ENCODE data around the gene PARD3. TPM values are rescaled to one million over a fixed set of nuclear protein-coding genes. Genes with fewer than 3 reads are reported as not detected.

Gene PARD3
- total and polyA plus RNA-seq, 2 donors (not counting 3 experiments of a cell fraction or from before 2014, with no cell fraction given), result 7.3 to 24.1 TPM

DNA sequence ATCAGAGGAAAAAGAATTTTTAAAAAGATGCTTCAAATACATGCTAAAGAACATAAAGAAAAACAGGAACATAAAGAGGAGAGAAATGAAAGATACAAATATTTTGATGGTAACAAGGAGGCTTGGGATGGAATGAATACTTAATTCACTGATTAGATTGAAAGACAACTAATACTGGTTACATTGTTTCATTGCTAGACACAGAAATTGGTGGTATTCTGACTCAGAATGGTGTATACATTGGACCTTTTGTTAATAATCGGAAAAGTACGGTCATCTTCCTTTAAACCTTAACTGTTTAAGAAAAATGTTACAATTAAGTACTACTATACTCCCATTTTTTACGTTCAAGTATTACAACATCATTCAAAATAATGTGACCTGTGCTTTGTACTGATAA is 567.5 kb downstream of the PARD3 start:
- H4K20me1 ChIP-seq (replicated peaks; ENCODE audit: control insufficient read depth, extremely low read depth, insufficient read depth, low read length), result no peaks in the 10 kb centered on the region
- ChIA-PET CTCF (no interaction called here), POLR2A (no interaction called here)
- H3K27me3 ChIP-seq (ENCODE audit: control insufficient read depth in 2 of 2, insufficient read depth in 2 of 2, low read length in 2 of 2), result no peaks in the 10 kb centered on the region
- no peaks in the 10 kb centered on the region for H3K36me3 ChIP-seq (ENCODE audit: control insufficient read depth in 2 of 2, extremely low read depth in 1 of 2, insufficient read depth in 2 of 2, low read length in 2 of 2)
- intact Hi-C loops (cut with micrococcal nuclease) (no loop called here), dilution Hi-C loops (cut with MboI; ENCODE audit: extremely low pct_ligation_motif_present, low sequenced_read_pairs) (no loop called here)
- no peaks in the 10 kb centered on the region for H3K4me1 ChIP-seq (ENCODE audit: control insufficient read depth, extremely low read depth, insufficient read depth, low read length)
- H3K27ac ChIP-seq (ENCODE audit: insufficient read depth, low read depth, low read length), result no peak overlapping the region
- H3K9me1 ChIP-seq (replicated peaks; ENCODE audit: control insufficient read depth, extremely low read depth, insufficient read depth, low read length), result no peaks in the 10 kb centered on the region
- TF ChIP-seq MYC (IDR thresholded peaks at IDR 0.05; ENCODE audit: low read depth, low read length), result no peak
- TF ChIP-seq, protein P1, sequence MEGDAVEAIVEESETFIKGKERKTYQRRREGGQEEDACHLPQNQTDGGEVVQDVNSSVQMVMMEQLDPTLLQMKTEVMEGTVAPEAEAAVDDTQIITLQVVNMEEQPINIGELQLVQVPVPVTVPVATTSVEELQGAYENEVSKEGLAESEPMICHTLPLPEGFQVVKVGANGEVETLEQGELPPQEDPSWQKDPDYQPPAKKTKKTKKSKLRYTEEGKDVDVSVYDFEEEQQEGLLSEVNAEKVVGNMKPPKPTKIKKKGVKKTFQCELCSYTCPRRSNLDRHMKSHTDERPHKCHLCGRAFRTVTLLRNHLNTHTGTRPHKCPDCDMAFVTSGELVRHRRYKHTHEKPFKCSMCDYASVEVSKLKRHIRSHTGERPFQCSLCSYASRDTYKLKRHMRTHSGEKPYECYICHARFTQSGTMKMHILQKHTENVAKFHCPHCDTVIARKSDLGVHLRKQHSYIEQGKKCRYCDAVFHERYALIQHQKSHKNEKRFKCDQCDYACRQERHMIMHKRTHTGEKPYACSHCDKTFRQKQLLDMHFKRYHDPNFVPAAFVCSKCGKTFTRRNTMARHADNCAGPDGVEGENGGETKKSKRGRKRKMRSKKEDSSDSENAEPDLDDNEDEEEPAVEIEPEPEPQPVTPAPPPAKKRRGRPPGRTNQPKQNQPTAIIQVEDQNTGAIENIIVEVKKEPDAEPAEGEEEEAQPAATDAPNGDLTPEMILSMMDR (IDR thresholded peaks at IDR 0.05; ENCODE audit: extremely low read depth in 1 of 2, insufficient read depth in 1 of 2, low read depth in 1 of 2, low read length in 2 of 2), result no peak
- no peak for TF ChIP-seq JUN (IDR thresholded peaks at IDR 0.05; ENCODE audit: borderline replicate concordance, insufficient read depth, insufficient read length, low read depth)
- TF ChIP-seq, protein P2, sequence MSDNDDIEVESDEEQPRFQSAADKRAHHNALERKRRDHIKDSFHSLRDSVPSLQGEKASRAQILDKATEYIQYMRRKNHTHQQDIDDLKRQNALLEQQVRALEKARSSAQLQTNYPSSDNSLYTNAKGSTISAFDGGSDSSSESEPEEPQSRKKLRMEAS (IDR thresholded peaks at IDR 0.05; ENCODE audit: insufficient read depth, insufficient read length), result no peak
- no peak for TF ChIP-seq POLR2AphosphoS5 (IDR thresholded peaks at IDR 0.05; ENCODE audit: insufficient read depth, low read depth, low read length)
- no peak for TF ChIP-seq GATA2 (IDR thresholded peaks at IDR 0.05; ENCODE audit: insufficient read depth, insufficient read length, low read depth, low read length)
- TF ChIP-seq EZH2 (IDR thresholded peaks at IDR 0.05; ENCODE audit: borderline replicate concordance, low read depth, low read length, severe bottlenecking), result no peak
- TF ChIP-seq FOS (IDR thresholded peaks at IDR 0.05; ENCODE audit: borderline replicate concordance, insufficient read depth, low read length), result no peak
- no peak for TF ChIP-seq POLR2A (IDR thresholded peaks at IDR 0.05; ENCODE audit: low read depth, low read length)
- H3K4me2 ChIP-seq (ENCODE audit: insufficient read depth, low read length), result no peak overlapping the region
- no peak overlapping the region for H3K4me3 ChIP-seq (replicated peaks in 1 of 3; ENCODE audit: insufficient read depth in 1 of 3, low read depth in 1 of 3, low read length in 3 of 3)
- no peak for FAIRE-seq
- no peak overlapping the region for H3K9ac ChIP-seq (replicated peaks; ENCODE audit: extremely low read depth, insufficient read depth, low read length)
- no peaks in the 10 kb centered on the region for H3K9me3 ChIP-seq (replicated peaks; ENCODE audit: control insufficient read depth, insufficient read depth, low read length)
- no peak overlapping the region for H2AFZ ChIP-seq (ENCODE audit: low read depth, low read length)
- no TSS peak for BruUV-seq (replicated peaks)
- no peak for DNase-seq (ENCODE audit: low read depth, low spot score)
- no peaks in the 10 kb centered on the region for H3K79me2 ChIP-seq (ENCODE audit: control insufficient read depth, insufficient read depth, low read length)
